Esophagus squamous epithelium (tissue), 5 donors: ENCODE data around the gene FAM149B1. TPM values are rescaled to one million over a fixed set of nuclear protein-coding genes. Genes with fewer than 3 reads are reported as not detected.

Experiments used
- DNase-seq: peaks from one replicate; lab custom pipeline; 2025; lab: John Stamatoyannopoulos, UW
- H3K27ac ChIP-seq, 4 donors: fragments of 200-600 bp; sonication (generic); one replicate each; pipeline ENCODE4 v1.5.1; 2016 to 2019; ENCODE audit warnings: mild to moderate bottlenecking in 1 of 4
- H3K27me3 ChIP-seq, 4 donors: fragments of 200-600 bp; sonication (generic); 1 replicate in 3 of 4; 2 replicates in 1 of 4; pipeline versions ENCODE4 v1.5.1 to v1.6.0; 2017 to 2021; ENCODE audit warnings: antibody characterized with exemption in 1 of 4
- H3K36me3 ChIP-seq, 3 donors: fragments of 200-600 bp; sonication (generic); one replicate each; pipeline ENCODE4 v1.5.1; 2016 to 2019
- H3K4me1 ChIP-seq, 3 donors: fragments of 200-600 bp; sonication (generic); one replicate each; pipeline ENCODE4 v1.5.1; 2017 to 2019
- H3K4me3 ChIP-seq, 4 donors: fragments of 200-600 bp; sonication (generic); 1 replicate in 3 of 4; 2 replicates in 1 of 4; pipeline ENCODE4 v1.5.1; 2016 to 2019; ENCODE audit warnings: mild to moderate bottlenecking in 2 of 4, moderate library complexity in 1 of 4
- H3K9me3 ChIP-seq, 3 donors: fragments of 200-600 bp; sonication (generic); one replicate each; pipeline ENCODE4 v1.5.1; 2016 to 2019
- CTCF ChIP-seq, 6 experiments: fragments of 450-650 bp in 4 of 6; fragments of 200-600 bp in 2 of 6; sonication (generic) in 2 of 6; IDR thresholded peaks; one replicate each; pipeline ENCODE4 v1.5.1; 2016 to 2019; ENCODE audit warnings: antibody characterized with exemption in 6 of 6, mild to moderate bottlenecking in 4 of 6, moderate library complexity in 4 of 6
- POLR2A ChIP-seq, 4 donors: fragments of 450-650 bp; IDR thresholded peaks; one replicate each; pipeline ENCODE4 v1.6.1; 2017; ENCODE audit warnings: antibody characterized with exemption in 4 of 4, mild to moderate bottlenecking in 4 of 4, moderate library complexity in 3 of 4
- WGBS, 2 donors: methylation state at CpG; one replicate each; pipeline ENCODE4 v1.1.5; 2018; 5-methylcytosine and 5-hydroxymethylcytosine counted together
- intact Hi-C: fragments of 100-400 bp; cut with DNase I; formaldehyde crosslinking; loops from one replicate; pipeline ENCODE4 v1.15.0; 2022
- total RNA-seq, 4 donors: library from RNA; depleted of rRNA; stranded (reverse); fragments of >200 nt; gene quantifications; one replicate each; pipeline ENCODE4 v1.1.0, GENCODE V29; 2016
- donor health status: DM: yes; HTN: yes; CAD: no.

The FAM149B1 gene
- total RNA-seq, 4 donors from 2014 or later = 8.7 to 15.8 (median 10.8) TPM

- no peak overlapping the region for H3K4me3 ChIP-seq
- TF ChIP-seq CTCF (IDR thresholded peaks at IDR 0.05) = no peak
- TF ChIP-seq POLR2A (IDR thresholded peaks at IDR 0.05) = no peak
- H3K36me3 ChIP-seq = peaks cover 0 to 58% (median 17%) of the 10 kb centered on the region in 3 donors
- 83 to 97% methylated on average over 2 of the region's 2 CpGs for whole genome bisulfite sequencing, 2 donors
- H3K27ac ChIP-seq = no peak overlapping the region
- DNase-seq = no peak
- no peaks in the 10 kb centered on the region for H3K9me3 ChIP-seq
- H3K4me1 ChIP-seq = peaks cover 8 to 53% (median 11%) of the 10 kb centered on the region in 3 donors
- intact Hi-C loops = loop anchor here (10.0 kb wide), 1 partner anchor 48 kb away; the partner anchor contains the start of gene NUDT13
- no peaks in the 10 kb centered on the region for H3K27me3 ChIP-seq
These were observed 4.8 kb upstream of the FAM149B1 start for GRCh38 chr10:73163096-73163495.

GRCh38 chr10:73166972-73167371, 947 bp upstream of the FAM149B1 start:
- H3K4me3 ChIP-seq = peak overlapping the region; percentile 69 to 88 (median 76)
- H3K4me1 ChIP-seq = peaks cover 14 to 67% (median 16%) of the 10 kb centered on the region in 3 donors
- no peaks in the 10 kb centered on the region for H3K27me3 ChIP-seq
- H3K36me3 ChIP-seq = peaks cover 0 to 24% (median 9%) of the 10 kb centered on the region in 3 donors
- peak overlapping the region in 3 of 4 donors; percentile 95 to 98 (median 95) for H3K27ac ChIP-seq
- TF ChIP-seq POLR2A (IDR thresholded peaks at IDR 0.05) (no peak), CTCF (IDR thresholded peaks at IDR 0.05) (no peak)
- no peaks in the 10 kb centered on the region for H3K9me3 ChIP-seq
- intact Hi-C loops = loop anchor here (10.0 kb wide), 1 partner anchor 52 kb away; the partner anchor contains the start of gene NUDT13
- DNase-seq = no peak
- 81 to 93% methylated on average over 2 of the region's 2 CpGs for WGBS, 2 donors

GRCh38 chr10:73167458-73167782, 499 bp upstream of the FAM149B1 start:
- Histone ChIP-seq H3K27ac (peak overlapping the region; percentile 95 to 98 (median 96)), H3K4me3 (peak overlapping the region; percentile 69 to 88 (median 76)), H3K4me1 (peaks cover 14 to 63% (median 16%) of the 10 kb centered on the region in 3 donors), H3K9me3 (no peaks in the 10 kb centered on the region), H3K27me3 (no peaks in the 10 kb centered on the region), H3K36me3 (peaks cover 0 to 19% (median 9%) of the 10 kb centered on the region in 3 donors)
- no peak for DNase-seq
- no peak for TF ChIP-seq CTCF (IDR thresholded peaks at IDR 0.05)
- no peak for TF ChIP-seq POLR2A (IDR thresholded peaks at IDR 0.05)
- intact Hi-C loops = loop anchor here (10.0 kb wide), 1 partner anchor 53 kb away; the partner anchor contains the start of gene NUDT13
- 8 to 11% methylated on average over 5 of the region's 5 CpGs for WGBS, 2 donors

- Histone ChIP-seq H3K27me3 (no peaks in the 10 kb centered on the region), H3K4me1 (peaks cover 14 to 53% (median 16%) of the 10 kb centered on the region in 3 donors), H3K9me3 (no peaks in the 10 kb centered on the region), H3K36me3 (peaks cover 0 to 9% (median 2%) of the 10 kb centered on the region in 3 donors), H3K27ac (peak overlapping the region; percentile 95 to 98 (median 96)), H3K4me3 (peak overlapping the region; percentile 69 to 88 (median 76))
- intact Hi-C loops = loop anchor here (10.0 kb wide), 1 partner anchor 54 kb away; the partner anchor contains the start of gene NUDT13
- no peak for DNase-seq
- TF ChIP-seq CTCF (IDR thresholded peaks at IDR 0.05) (no peak), POLR2A (IDR thresholded peaks at IDR 0.05) (no peak)
- 1% methylated on average over 6 of the region's 6 CpGs for WGBS, 2 donors
These were observed 515 bp downstream of the FAM149B1 start for GRCh38 chr10:73168465-73168803.

GRCh38 chr10:73169320-73169719, 1.4 kb downstream of the FAM149B1 start:
- no peak for DNase-seq
- intact Hi-C loops = loop anchor here (10.0 kb wide), 1 partner anchor 55 kb away; the partner anchor contains the start of gene NUDT13
- 92 to 100% methylated on average over 3 of the region's 3 CpGs for WGBS, 2 donors
- Histone ChIP-seq H3K4me3 (no peak overlapping the region), H3K27me3 (no peaks in the 10 kb centered on the region), H3K4me1 (peaks cover 14 to 45% (median 16%) of the 10 kb centered on the region in 3 donors), H3K27ac (no peak overlapping the region), H3K36me3 (peaks cover 0 to 3% (median 0%) of the 10 kb centered on the region in 3 donors), H3K9me3 (no peaks in the 10 kb centered on the region)
- TF ChIP-seq POLR2A (IDR thresholded peaks at IDR 0.05) = no peak
- no peak for TF ChIP-seq CTCF (IDR thresholded peaks at IDR 0.05)
